Naive thymus-derived CD4-positive, alpha-beta T cell (primary cell): ENCODE results near the gene SLC38A5. TPM values are rescaled to one million over a fixed set of nuclear protein-coding genes. Genes with fewer than 3 reads are reported as not detected.
"Not testable (repeated sequence)": the region's sequence is repeated elsewhere in the genome, so short reads cannot be mapped to it uniquely, and the experiment has no call there.

Experiments
- ATAC-seq: fragments of 150-1000 bp; cut with Tn5 transposase; 2 replicates; pipeline ENCODE4 v1.10.0; 2021; ENCODE audit warnings: mild to moderate bottlenecking, moderate library complexity
- CTCF ChIA-PET: fragments of 350-600 bp; sonication (Branson Sonifier 250); formaldehyde crosslinking; loops from one replicate; lab custom pipeline; 2021; ENCODE audit warnings: antibody characterized with exemption; lab: Charles Lee
- POLR2A ChIA-PET: fragments of 350-600 bp; sonication (Branson Sonifier 250); formaldehyde crosslinking; loops from one replicate; lab custom pipeline; 2021; ENCODE audit warnings: antibody characterized with exemption, inconsistent platforms; lab: Charles Lee
- DNase-seq, 9 donors: peaks; one replicate each; pipeline versions ENCODE4 v3.0.0 to v3.0.0-alpha.2; 2020 to 2022; ENCODE audit warnings: mixed read lengths in 1 of 9
- H3K27ac ChIP-seq: one replicate; pipeline ENCODE4 v1.7.0; 2013; ENCODE audit warnings: mild to moderate bottlenecking, low read depth, low read length, moderate library complexity
- H3K27me3 ChIP-seq, 2 donors: one replicate each; pipeline ENCODE4 v1.7.0; 2013; ENCODE audit warnings: low read length in 2 of 2, mild to moderate bottlenecking in 2 of 2, moderate library complexity in 2 of 2; ENCODE audit not compliant: control insufficient read depth in 2 of 2, insufficient read depth in 2 of 2
- H3K36me3 ChIP-seq, 3 experiments: 1 replicate in 2 of 3; 2 replicates in 1 of 3; pipeline ENCODE4 v1.7.0; 2013; ENCODE audit warnings: low read length in 3 of 3, mild to moderate bottlenecking in 3 of 3, moderate library complexity in 1 of 3; ENCODE audit not compliant: insufficient read depth in 3 of 3, control insufficient read depth in 2 of 3
- H3K4me1 ChIP-seq, 2 donors: one replicate each; pipeline ENCODE4 v1.7.0; 2013; ENCODE audit warnings: low read length in 2 of 2, mild to moderate bottlenecking in 2 of 2, moderate library complexity in 1 of 2; ENCODE audit not compliant: control insufficient read depth in 2 of 2, insufficient read depth in 2 of 2
- H3K4me3 ChIP-seq: 2 replicates; pipeline ENCODE4 v1.7.0; 2013; ENCODE audit warnings: mild to moderate bottlenecking, low read length
- H3K9me3 ChIP-seq, 3 experiments: 1 replicate in 2 of 3; 2 replicates in 1 of 3; pipeline ENCODE4 v1.7.0; 2013; ENCODE audit warnings: low read length in 3 of 3; ENCODE audit not compliant: control insufficient read depth in 2 of 3
- H3K27ac Mint-ChIP-seq, 9 donors: one replicate each; pipeline ENCODE4 v1.8.0; 2020 to 2022; ENCODE audit warnings: mixed read lengths in 9 of 9, mild to moderate bottlenecking in 8 of 9, moderate library complexity in 5 of 9, inconsistent platforms in 2 of 9
- H3K27me3 Mint-ChIP-seq, 5 donors: one replicate each; pipeline ENCODE4 v1.8.0; 2021 to 2022; ENCODE audit warnings: mixed read lengths in 5 of 5, mild to moderate bottlenecking in 1 of 5
- H3K36me3 Mint-ChIP-seq, 5 donors: one replicate each; pipeline ENCODE4 v1.8.0; 2020 to 2022; ENCODE audit warnings: mixed read lengths in 5 of 5, mild to moderate bottlenecking in 3 of 5, inconsistent platforms in 1 of 5
- H3K4me1 Mint-ChIP-seq, 7 donors: one replicate each; pipeline ENCODE4 v1.8.0; 2020 to 2022; ENCODE audit warnings: mixed read lengths in 7 of 7, mild to moderate bottlenecking in 3 of 7, inconsistent platforms in 1 of 7
- H3K4me3 Mint-ChIP-seq, 10 donors: one replicate each; pipeline ENCODE4 v1.8.0; 2020 to 2022; ENCODE audit warnings: mild to moderate bottlenecking in 10 of 10, mixed read lengths in 10 of 10, moderate library complexity in 6 of 10, inconsistent platforms in 2 of 10
- H3K9me3 Mint-ChIP-seq, 11 donors: one replicate each; pipeline ENCODE4 v1.8.0; 2020 to 2022; ENCODE audit warnings: mixed read lengths in 11 of 11, mild to moderate bottlenecking in 4 of 11, inconsistent platforms in 1 of 11, moderate library complexity in 1 of 11
- intact Hi-C, 2 donors: fragments of 100-400 bp; cut with micrococcal nuclease; formaldehyde crosslinking; loops; one replicate each; pipeline ENCODE4 v1.15.1; 2023
- polyA plus RNA-seq, 2 donors: library from polyadenylated mRNA; unstranded; fragments of 300-500 nt; fragmentation: Illumina TruSeq; gene quantifications; one replicate each; pipeline ENCODE4 v1.2.3, GENCODE V29; 2021
- total RNA-seq, 6 experiments: library from RNA in 5 of 6; stranded (reverse) in 5 of 6; gene quantifications; 1 replicate in 5 of 6; 2 replicates in 1 of 6; pipeline ENCODE4 v1.2.3 and lab custom pipeline; 2021 to 2026

The SLC38A5 gene
- total and polyA plus RNA-seq, 7 experiments from 2014 or later = 9.4 to 75.5 (median 14.8) TPM

GRCh38 chrX:48411860-48412259, 58.2 kb downstream of the SLC38A5 start, which contains the start of gene SSX4B:
TSS of gene SSX4B (minus strand) at chrX:48411960. CDS start at chrX:48411372, 588 bp downstream.
- H3K27me3 Mint-ChIP-seq, H3K9me3 Mint-ChIP-seq: not testable (repeated sequence)

More at GRCh38 chrX:48411860-48412259, 58.2 kb downstream of the SLC38A5 start, which contains the start of gene SSX4B:
- CTCF ChIA-PET, H3K4me1 Mint-ChIP-seq, H3K27ac Mint-ChIP-seq, H3K9me3 ChIP-seq, H3K27me3 ChIP-seq, H3K4me1 ChIP-seq, H3K4me3 Mint-ChIP-seq, H3K27ac ChIP-seq, ATAC-seq, H3K36me3 ChIP-seq, DNase-seq, POLR2A ChIA-PET, H3K4me3 ChIP-seq, H3K36me3 Mint-ChIP-seq, intact Hi-C loops: not testable (repeated sequence)

Other genes with a start within 250 kb of the SLC38A5 start
- gene SSX1, start 214.9 kb downstream of the SLC38A5 start, total RNA-seq = not detected
- gene SSX1, start 214.9 kb downstream of the SLC38A5 start, polyA plus RNA-seq = not detected
- gene SSX3, start 113.6 kb downstream of the SLC38A5 start, total RNA-seq = not detected
- not detected for gene SSX3, start 113.6 kb downstream of the SLC38A5 start, polyA plus RNA-seq
- gene SSX4, start 86.7 kb downstream of the SLC38A5 start, total RNA-seq = not detected
- not detected for gene SSX4, start 86.7 kb downstream of the SLC38A5 start, polyA plus RNA-seq
- gene SSX4B, start 58.3 kb downstream of the SLC38A5 start, total RNA-seq = not detected
- gene SSX4B, start 58.3 kb downstream of the SLC38A5 start, polyA plus RNA-seq = not detected
- 10 to 100 TPM; 48.6 to 62.5 (median 59.5) TPM for gene FTSJ1, start 5.9 kb upstream of the SLC38A5 start, total RNA-seq
- 10 to 100 TPM; 56.4 to 74.0 TPM for gene FTSJ1, start 5.9 kb upstream of the SLC38A5 start, polyA plus RNA-seq
- 10 to 100 TPM; 13.1 to 19.0 (median 16.8) TPM for gene PORCN, start 38.7 kb upstream of the SLC38A5 start, total RNA-seq
- 10 to 100 TPM; 10.0 to 11.5 TPM for gene PORCN, start 38.7 kb upstream of the SLC38A5 start, polyA plus RNA-seq
- 100 to 1,000 TPM in 1 of 5 experiments, 10 to 100 TPM in 4; 33.3 to 188 (median 35.3) TPM for gene EBP, start 51.5 kb upstream of the SLC38A5 start, total RNA-seq
- 10 to 100 TPM; 72.4 to 80.6 TPM for gene EBP, start 51.5 kb upstream of the SLC38A5 start, polyA plus RNA-seq
- gene TBC1D25, start 69.5 kb upstream of the SLC38A5 start, total RNA-seq = 10 to 100 TPM; 20.2 to 31.2 (median 26.4) TPM
- 10 to 100 TPM; 16.2 to 22.8 TPM for gene TBC1D25, start 69.5 kb upstream of the SLC38A5 start, polyA plus RNA-seq
- 100 to 1,000 TPM; 176 to 374 (median 329) TPM for gene RBM3, start 104.2 kb upstream of the SLC38A5 start, total RNA-seq
- 100 to 1,000 TPM; 242 to 254 TPM for gene RBM3, start 104.2 kb upstream of the SLC38A5 start, polyA plus RNA-seq
- 10 to 100 TPM; 44.8 to 66.9 (median 54.4) TPM for gene WDR13, start 127.2 kb upstream of the SLC38A5 start, total RNA-seq
- 10 to 100 TPM; 27.5 to 33.2 TPM for gene WDR13, start 127.2 kb upstream of the SLC38A5 start, polyA plus RNA-seq
- 100 to 1,000 TPM in 4 of 5 experiments, 10 to 100 TPM in 1; 92.2 to 164 (median 105) TPM for gene WAS, start 213.5 kb upstream of the SLC38A5 start, total RNA-seq
- gene WAS, start 213.5 kb upstream of the SLC38A5 start, polyA plus RNA-seq = 10 to 100 TPM; 18.6 to 28.8 TPM
- 10 to 100 TPM in 1 of 5 experiments, 1 to 10 TPM in 4; 4.6 to 23.3 (median 8.6) TPM for gene SUV39H1, start 226.5 kb upstream of the SLC38A5 start, total RNA-seq
- 10 to 100 TPM; 10.1 to 13.6 TPM for gene SUV39H1, start 226.5 kb upstream of the SLC38A5 start, polyA plus RNA-seq